ENCODE data around the gene KIFC1. TPM values are rescaled to one million over a fixed set of nuclear protein-coding genes. Genes with fewer than 3 reads are reported as not detected.

Gene KIFC1
- total and polyA plus RNA-seq, 2 donors (not counting 1 experiment from before 2014, with no cell fraction given) = 0.79 to 1.0 TPM

DNA sequence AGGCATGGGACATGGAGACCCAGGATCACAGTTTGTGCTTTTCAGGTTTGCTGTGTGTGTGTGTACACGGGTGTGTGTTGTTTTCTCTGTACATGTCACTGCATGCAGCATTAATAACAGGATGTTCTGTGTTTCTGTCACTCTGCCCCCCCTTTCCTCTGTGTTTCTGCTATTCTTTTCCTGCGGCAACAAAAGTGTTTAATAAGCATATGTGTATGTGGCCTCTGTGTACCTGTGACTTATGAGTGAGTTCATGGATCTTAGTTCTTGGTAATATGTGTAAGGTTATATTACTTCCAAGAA is 38.1 kb downstream of the KIFC1 start:
- Mint-ChIP-seq H3K4me3 (peak overlapping the region; percentile 96), H3K4me1 (peaks cover 89% of the 10 kb centered on the region), H3K27ac (peak overlapping the region; percentile 96), H3K9me3 (ENCODE audit: insufficient read depth) (no peaks in the 10 kb centered on the region), H3K27me3 (no peaks in the 10 kb centered on the region)
- no CpG with 5 or more reads among the region's 2 CpGs for WGBS (ENCODE audit: insufficient coverage)
- H3K9ac ChIP-seq (ENCODE audit: low read length) = no peak overlapping the region
- no peak overlapping the region for H3K4me3 ChIP-seq (ENCODE audit: control extremely low read depth in 1 of 5, extremely low read depth in 1 of 5, insufficient read depth in 1 of 5, low read depth in 2 of 5, low read length in 4 of 5)
- POLR2A ChIA-PET = no interaction called here
- H3K79me2 ChIP-seq (ENCODE audit: control insufficient read depth, insufficient read depth, low read length) = peaks cover 14% of the 10 kb centered on the region
- peak overlapping the region; percentile 88 for H3K4me2 ChIP-seq (replicated peaks; ENCODE audit: low read depth, low read length, poor library complexity, severe bottlenecking)
- peak; percentile 36 for DNase-seq
- no peaks in the 10 kb centered on the region for H4K20me1 ChIP-seq (ENCODE audit: control insufficient read depth, insufficient read depth, low read length, poor library complexity, severe bottlenecking)
- H3K36me3 ChIP-seq (replicated peaks in 1 of 2; ENCODE audit: control extremely low read depth in 1 of 2, control insufficient read depth in 1 of 2, extremely low read depth in 1 of 2, insufficient read depth in 2 of 2, low read length in 1 of 2) = peaks cover 0 to 1% of the 10 kb centered on the region in 2 experiments
- intact Hi-C loops (cut with micrococcal nuclease) = loop anchor here (5.0 kb wide), 2 partner anchors 117 to 193 kb away; partner anchors contain the start of genes ITPR3 and TAPBP
- H3K27ac ChIP-seq (ENCODE audit: low read length in 2 of 2) = peak overlapping the region; percentile 56 to 75
- no peaks in the 10 kb centered on the region for H3K9me3 ChIP-seq (ENCODE audit: control extremely low read depth in 1 of 3, control insufficient read depth in 2 of 3, insufficient read depth in 1 of 3, low read length in 2 of 3)
- CTCF ChIA-PET = interaction anchor here (1.1 to 1.3 kb wide), 4 partner anchors 10 to 157 kb away, joined by 3 to 6 read pairs (median 3); partner anchors contain the start of gene CUTA
- H3K4me1 ChIP-seq (ENCODE audit: control insufficient read depth in 2 of 2, insufficient read depth in 2 of 2, low read length in 2 of 2) = peaks cover 76 to 85% of the 10 kb centered on the region in 2 donors
- TF ChIP-seq EZH2 (IDR thresholded peaks at IDR 0.05; ENCODE audit: borderline replicate concordance, insufficient read depth, low read depth, low read length, poor library complexity, severe bottlenecking) = no peak
- TF ChIP-seq, protein P1, sequence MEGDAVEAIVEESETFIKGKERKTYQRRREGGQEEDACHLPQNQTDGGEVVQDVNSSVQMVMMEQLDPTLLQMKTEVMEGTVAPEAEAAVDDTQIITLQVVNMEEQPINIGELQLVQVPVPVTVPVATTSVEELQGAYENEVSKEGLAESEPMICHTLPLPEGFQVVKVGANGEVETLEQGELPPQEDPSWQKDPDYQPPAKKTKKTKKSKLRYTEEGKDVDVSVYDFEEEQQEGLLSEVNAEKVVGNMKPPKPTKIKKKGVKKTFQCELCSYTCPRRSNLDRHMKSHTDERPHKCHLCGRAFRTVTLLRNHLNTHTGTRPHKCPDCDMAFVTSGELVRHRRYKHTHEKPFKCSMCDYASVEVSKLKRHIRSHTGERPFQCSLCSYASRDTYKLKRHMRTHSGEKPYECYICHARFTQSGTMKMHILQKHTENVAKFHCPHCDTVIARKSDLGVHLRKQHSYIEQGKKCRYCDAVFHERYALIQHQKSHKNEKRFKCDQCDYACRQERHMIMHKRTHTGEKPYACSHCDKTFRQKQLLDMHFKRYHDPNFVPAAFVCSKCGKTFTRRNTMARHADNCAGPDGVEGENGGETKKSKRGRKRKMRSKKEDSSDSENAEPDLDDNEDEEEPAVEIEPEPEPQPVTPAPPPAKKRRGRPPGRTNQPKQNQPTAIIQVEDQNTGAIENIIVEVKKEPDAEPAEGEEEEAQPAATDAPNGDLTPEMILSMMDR (IDR thresholded peaks at IDR 0.05) = no peak
- H3K27me3 ChIP-seq (replicated peaks in 1 of 4; ENCODE audit: control extremely low read depth in 1 of 4, control insufficient read depth in 3 of 4, insufficient read depth in 4 of 4, low read length in 3 of 4) = no peaks in the 10 kb centered on the region
- no peak overlapping the region for H2AFZ ChIP-seq (ENCODE audit: insufficient read depth, low read depth, low read length, poor library complexity, severe bottlenecking)
- no peak for ATAC-seq (ENCODE audit: low read depth)

- Histone ChIP-seq H3K9me3 (ENCODE audit: control extremely low read depth in 1 of 3, control insufficient read depth in 2 of 3, insufficient read depth in 1 of 3, low read length in 2 of 3) (no peaks in the 10 kb centered on the region), H3K4me3 (ENCODE audit: control extremely low read depth in 1 of 5, extremely low read depth in 1 of 5, insufficient read depth in 1 of 5, low read depth in 2 of 5, low read length in 4 of 5) (no peak overlapping the region), H3K27ac (ENCODE audit: low read length in 2 of 2) (peak overlapping the region; percentile 56 to 75), H3K36me3 (replicated peaks in 1 of 2; ENCODE audit: control extremely low read depth in 1 of 2, control insufficient read depth in 1 of 2, extremely low read depth in 1 of 2, insufficient read depth in 2 of 2, low read length in 1 of 2) (peaks cover 1 to 4% of the 10 kb centered on the region in 2 experiments), H3K4me2 (replicated peaks; ENCODE audit: low read depth, low read length, poor library complexity, severe bottlenecking) (peak overlapping the region; percentile 98), H3K4me1 (ENCODE audit: control insufficient read depth in 2 of 2, insufficient read depth in 2 of 2, low read length in 2 of 2) (peaks cover 70 to 78% of the 10 kb centered on the region in 2 donors), H3K9ac (ENCODE audit: low read length) (no peak overlapping the region), H3K79me2 (ENCODE audit: control insufficient read depth, insufficient read depth, low read length) (peaks cover 13% of the 10 kb centered on the region), H2AFZ (ENCODE audit: insufficient read depth, low read depth, low read length, poor library complexity, severe bottlenecking) (no peak overlapping the region), H3K27me3 (replicated peaks in 1 of 4; ENCODE audit: control extremely low read depth in 1 of 4, control insufficient read depth in 3 of 4, insufficient read depth in 4 of 4, low read length in 3 of 4) (no peaks in the 10 kb centered on the region), H4K20me1 (ENCODE audit: control insufficient read depth, insufficient read depth, low read length, poor library complexity, severe bottlenecking) (no peaks in the 10 kb centered on the region)
- no peaks in the 10 kb centered on the region for H3K9me3 Mint-ChIP-seq (ENCODE audit: insufficient read depth)
- ChIA-PET CTCF (interaction anchor here (0.8 to 1.4 kb wide), 8 partner anchors 12 to 314 kb away, joined by 3 to 6 read pairs (median 3); partner anchors contain the start of genes CUTA and ZBTB9), POLR2A (interaction anchor here (0.8 to 1.2 kb wide), 4 partner anchors 10 to 39 kb away, joined by 3 to 11 read pairs (median 4); partner anchors contain the start of genes CUTA and PHF1)
- peak; percentile 44 for DNase-seq
- TF ChIP-seq, protein P1 (IDR thresholded peaks at IDR 0.05) = no peak
- TF ChIP-seq EZH2 (IDR thresholded peaks at IDR 0.05; ENCODE audit: borderline replicate concordance, insufficient read depth, low read depth, low read length, poor library complexity, severe bottlenecking) = no peak
- no peaks in the 10 kb centered on the region for H3K27me3 Mint-ChIP-seq
- peak overlapping the region; percentile 96 for H3K4me3 Mint-ChIP-seq
- ATAC-seq (ENCODE audit: low read depth) = no peak
- WGBS (ENCODE audit: insufficient coverage) = 36% methylated on average over 2 of the region's 2 CpGs
- peak overlapping the region; percentile 96 for H3K27ac Mint-ChIP-seq
- H3K4me1 Mint-ChIP-seq = peaks cover 83% of the 10 kb centered on the region
- intact Hi-C loops (cut with micrococcal nuclease) = no loop called here
These were observed 38.7 kb downstream of the KIFC1 start for GRCh38 chr6:33430334-33430733.

Data from B cell (primary cell).